Type B pancreatic cell (in vitro differentiated cells): ENCODE results near the gene CNOT2. TPM values are rescaled to one million over a fixed set of nuclear protein-coding genes. Genes with fewer than 3 reads are reported as not detected.

Experiments
- DNase-seq: peaks from one replicate; pipeline ENCODE4 v3.0.0; 2021; ENCODE audit warnings: mixed read lengths; ENCODE audit not compliant: unreplicated experiment; ENCODE audit errors: extremely low spot score
- H3K27ac Mint-ChIP-seq: 2 replicates; pipeline ENCODE4 v1.8.0; 2021; ENCODE audit warnings: mild to moderate bottlenecking, mixed read lengths
- H3K27me3 Mint-ChIP-seq: 2 replicates; pipeline ENCODE4 v1.8.0; 2021; ENCODE audit warnings: mixed read lengths
- H3K36me3 Mint-ChIP-seq: 2 replicates; pipeline ENCODE4 v1.8.0; 2021; ENCODE audit warnings: mixed read lengths
- H3K4me1 Mint-ChIP-seq: one replicate; pipeline ENCODE4 v1.8.0; 2021; ENCODE audit warnings: mixed read lengths; ENCODE audit not compliant: unreplicated experiment
- H3K4me3 Mint-ChIP-seq: 2 replicates; pipeline ENCODE4 v1.8.0; 2021; ENCODE audit warnings: mild to moderate bottlenecking, mixed read lengths
- H3K9me3 Mint-ChIP-seq: 2 replicates; pipeline ENCODE4 v1.8.0; 2021; ENCODE audit warnings: mixed read lengths
- total RNA-seq: library from RNA; stranded (reverse); gene quantifications from 2 replicates; pipeline ENCODE4 v1.2.1, GENCODE V29; 2021; ENCODE audit warnings: low replicate concordance
- TF ChIP-seq, protein P1 (sequence below): fragments of 200-600 bp; sonication (generic); conservative IDR thresholded peaks from 2 replicates; pipeline ENCODE4 v1.5.0; 2021; ENCODE audit warnings: antibody characterized with exemption, mild to moderate bottlenecking

The CNOT2 gene
- total RNA-seq, 1 donor from 2014 or later: 83.9 TPM

DNA sequence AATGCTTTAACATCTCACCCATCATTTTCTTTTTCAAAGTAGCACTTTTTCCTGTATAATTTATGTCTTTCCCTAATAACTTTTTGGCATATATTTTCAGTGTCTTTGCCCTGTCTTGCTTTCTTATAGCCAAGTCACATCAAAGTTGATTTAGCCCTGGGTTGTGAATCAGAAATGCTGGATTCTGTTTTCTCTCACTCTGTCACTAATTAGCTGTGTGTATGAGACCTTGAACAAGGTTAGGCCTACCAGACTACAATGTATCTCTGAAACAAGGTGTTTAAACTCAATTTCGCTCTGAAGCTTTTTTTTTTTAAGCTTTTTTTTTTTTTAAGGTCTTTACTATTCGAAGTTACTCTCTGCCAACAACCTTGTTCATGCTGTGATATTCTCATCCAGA, 25.7 kb downstream of the CNOT2 start:
- Mint-ChIP-seq H3K9me3 (peaks cover 5% of the 10 kb centered on the region), H3K4me3 (no peak overlapping the region), H3K4me1 (peaks cover 41% of the 10 kb centered on the region), H3K27ac (no peak overlapping the region), H3K27me3 (no peaks in the 10 kb centered on the region), H3K36me3 (peaks cover 25% of the 10 kb centered on the region)
- DNase-seq: no peak
- TF ChIP-seq, protein P1, sequence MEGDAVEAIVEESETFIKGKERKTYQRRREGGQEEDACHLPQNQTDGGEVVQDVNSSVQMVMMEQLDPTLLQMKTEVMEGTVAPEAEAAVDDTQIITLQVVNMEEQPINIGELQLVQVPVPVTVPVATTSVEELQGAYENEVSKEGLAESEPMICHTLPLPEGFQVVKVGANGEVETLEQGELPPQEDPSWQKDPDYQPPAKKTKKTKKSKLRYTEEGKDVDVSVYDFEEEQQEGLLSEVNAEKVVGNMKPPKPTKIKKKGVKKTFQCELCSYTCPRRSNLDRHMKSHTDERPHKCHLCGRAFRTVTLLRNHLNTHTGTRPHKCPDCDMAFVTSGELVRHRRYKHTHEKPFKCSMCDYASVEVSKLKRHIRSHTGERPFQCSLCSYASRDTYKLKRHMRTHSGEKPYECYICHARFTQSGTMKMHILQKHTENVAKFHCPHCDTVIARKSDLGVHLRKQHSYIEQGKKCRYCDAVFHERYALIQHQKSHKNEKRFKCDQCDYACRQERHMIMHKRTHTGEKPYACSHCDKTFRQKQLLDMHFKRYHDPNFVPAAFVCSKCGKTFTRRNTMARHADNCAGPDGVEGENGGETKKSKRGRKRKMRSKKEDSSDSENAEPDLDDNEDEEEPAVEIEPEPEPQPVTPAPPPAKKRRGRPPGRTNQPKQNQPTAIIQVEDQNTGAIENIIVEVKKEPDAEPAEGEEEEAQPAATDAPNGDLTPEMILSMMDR: no peak

DNA sequence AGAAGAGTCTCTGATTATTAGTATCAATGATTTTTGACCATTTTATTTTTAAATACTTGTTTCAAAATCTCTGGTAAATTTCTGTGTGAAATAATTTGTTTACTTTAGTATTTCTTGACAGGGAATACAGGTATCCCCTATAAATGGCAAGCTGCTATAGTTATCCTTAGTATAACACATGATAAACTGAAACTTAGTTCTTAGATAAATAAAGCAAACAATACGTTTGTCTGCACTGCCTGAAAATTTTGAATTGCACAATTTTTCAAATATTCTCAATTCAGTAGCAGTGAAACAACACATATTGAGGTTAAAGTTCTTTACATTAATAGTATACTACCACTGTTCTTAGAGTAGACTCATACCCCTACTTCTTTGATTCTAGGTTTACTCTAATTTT, 26.9 kb downstream of the CNOT2 start:
- Mint-ChIP-seq H3K4me1 (peaks cover 45% of the 10 kb centered on the region), H3K4me3 (no peak overlapping the region), H3K9me3 (peaks cover 5% of the 10 kb centered on the region), H3K36me3 (peaks cover 35% of the 10 kb centered on the region), H3K27me3 (no peaks in the 10 kb centered on the region), H3K27ac (no peak overlapping the region)
- DNase-seq: no peak
- TF ChIP-seq, protein P1: no peak

DNA sequence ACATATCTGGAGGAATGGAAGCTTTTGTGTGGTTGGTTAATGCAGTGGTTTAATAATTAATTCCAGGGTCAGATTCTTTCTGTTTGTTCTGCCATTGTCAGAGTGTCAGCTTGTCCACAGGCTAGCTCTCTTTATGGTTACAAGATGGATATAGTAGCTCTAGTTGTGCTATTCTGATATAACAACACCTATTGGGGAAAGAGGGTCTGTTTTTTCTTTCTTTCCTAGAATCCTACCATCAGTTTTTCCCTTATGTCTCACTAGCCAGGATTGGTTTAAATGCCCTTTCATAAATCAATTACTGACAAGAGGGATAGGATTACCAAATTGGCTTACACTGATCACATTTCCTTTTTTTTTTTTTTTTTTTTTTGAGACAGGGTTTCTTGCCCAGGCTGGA, 27.8 kb downstream of the CNOT2 start:
- TF ChIP-seq, protein P1: no peak
- peak overlapping the region; percentile 35 for H3K4me3 Mint-ChIP-seq
- H3K9me3 Mint-ChIP-seq: peaks cover 11% of the 10 kb centered on the region
- H3K27me3 Mint-ChIP-seq: no peaks in the 10 kb centered on the region
- no peak for DNase-seq
- H3K36me3 Mint-ChIP-seq: peaks cover 40% of the 10 kb centered on the region
- peak overlapping the region; percentile 14 for H3K27ac Mint-ChIP-seq
- peaks cover 45% of the 10 kb centered on the region for H3K4me1 Mint-ChIP-seq

DNA sequence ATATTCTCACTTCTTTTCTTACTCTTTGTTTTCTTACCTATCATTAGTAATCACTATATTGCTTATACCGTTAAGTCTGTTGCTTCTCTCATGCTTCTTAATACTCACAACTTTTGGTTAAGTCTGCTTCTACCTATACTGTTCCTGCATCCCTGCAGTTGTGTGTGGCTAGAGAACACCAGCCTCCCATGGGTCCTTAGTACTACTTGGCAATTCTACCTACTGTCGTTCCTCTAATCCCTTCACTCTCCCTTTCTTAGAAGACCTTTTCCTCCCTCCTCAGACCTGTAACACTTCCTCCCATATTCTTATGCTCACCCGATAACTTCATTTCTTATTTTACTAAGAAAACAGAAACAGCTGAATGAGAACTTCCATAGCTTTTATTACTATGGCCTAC, 29.3 kb downstream of the CNOT2 start:
- Mint-ChIP-seq H3K36me3 (peaks cover 33% of the 10 kb centered on the region), H3K27ac (peak overlapping the region; percentile 37)

DNA sequence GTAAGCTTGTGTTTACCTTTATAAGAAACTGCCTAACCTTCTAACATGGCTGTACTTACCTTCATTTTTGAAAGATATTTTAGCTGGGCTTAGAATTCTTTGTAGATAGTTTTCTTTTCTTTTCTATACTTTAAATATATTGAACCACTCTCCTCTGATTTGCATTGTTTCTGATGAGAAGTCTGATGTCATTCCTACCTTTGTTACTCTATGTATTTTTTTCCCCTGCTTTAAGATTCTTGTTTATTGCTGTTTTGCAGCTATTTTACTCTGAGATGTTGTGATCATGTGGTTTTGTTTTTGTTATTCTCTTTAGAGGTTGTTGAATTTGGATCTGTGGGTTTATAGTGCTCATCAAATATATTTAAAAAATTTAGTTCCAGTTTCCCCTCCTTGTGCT, 31.8 kb downstream of the CNOT2 start:
- DNase-seq: no peak
- Mint-ChIP-seq H3K9me3 (peaks cover 6% of the 10 kb centered on the region), H3K36me3 (peaks cover 44% of the 10 kb centered on the region), H3K27ac (peak overlapping the region; percentile 41), H3K4me1 (peaks cover 37% of the 10 kb centered on the region), H3K4me3 (no peak overlapping the region), H3K27me3 (no peaks in the 10 kb centered on the region)
- TF ChIP-seq, protein P1: no peak

More for the DNA sequence above, 29.3 kb downstream of the CNOT2 start:
- H3K27me3 Mint-ChIP-seq: no peaks in the 10 kb centered on the region
- H3K4me1 Mint-ChIP-seq: peaks cover 42% of the 10 kb centered on the region
- DNase-seq: no peak
- peaks cover 6% of the 10 kb centered on the region for H3K9me3 Mint-ChIP-seq
- peak overlapping the region; percentile 7 for H3K4me3 Mint-ChIP-seq
- TF ChIP-seq, protein P1: no peak

DNA sequence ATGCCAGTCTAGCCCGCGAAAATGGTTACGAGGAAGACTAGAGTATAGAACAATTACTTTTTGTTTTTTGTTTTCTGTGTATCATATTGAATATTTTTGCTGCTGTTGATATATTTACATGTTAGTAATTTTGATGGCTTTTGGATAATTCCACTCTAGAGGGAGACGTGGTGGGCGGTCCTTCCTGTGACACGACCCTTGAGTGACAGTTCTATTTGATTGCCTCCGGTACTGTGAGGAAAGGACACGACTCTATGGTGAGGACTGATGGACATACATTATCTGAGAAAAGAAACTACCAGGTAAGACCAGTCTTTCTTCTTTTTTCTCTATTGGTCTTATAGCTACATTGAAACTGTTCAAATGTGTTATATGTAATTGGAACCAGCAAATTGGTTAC, 34.7 kb downstream of the CNOT2 start:
- H3K4me3 Mint-ChIP-seq: peak overlapping the region; percentile 26
- peaks cover 6% of the 10 kb centered on the region for H3K9me3 Mint-ChIP-seq
- no peak overlapping the region for H3K27ac Mint-ChIP-seq
- peaks cover 44% of the 10 kb centered on the region for H3K36me3 Mint-ChIP-seq
- peaks cover 16% of the 10 kb centered on the region for H3K4me1 Mint-ChIP-seq
- H3K27me3 Mint-ChIP-seq: no peaks in the 10 kb centered on the region
- TF ChIP-seq, protein P1: no peak
- no peak for DNase-seq
